GM18951 (cell line): ENCODE results near the gene SPAG16.

Source experiments
- POLR2A ChIP-seq: IDR thresholded peaks from 4 replicates; pipeline ENCODE4 v1.6.1; 2011; ENCODE audit warnings: mild to moderate bottlenecking; ENCODE audit not compliant: insufficient read length, insufficient read depth; ENCODE audit errors: extremely low read depth
- in situ Hi-C: fragments of 300-500 bp; cut with MboI; formaldehyde crosslinking; loops from one replicate; pipeline ENCODE4 v1.12.0; 2022; ENCODE audit warnings: low sequenced_read_pairs, mixed read lengths, inconsistent platforms; ENCODE audit not compliant: unreplicated experiment

Gene SPAG16

GRCh38 chr2:213763963-213764362 lies 479.7 kb downstream of the SPAG16 start:
- no peak for TF ChIP-seq POLR2A
- in situ Hi-C loops: no loop called here

- TF ChIP-seq POLR2A: no peak
- in situ Hi-C loops: no loop called here
Measured at GRCh38 chr2:213764849-213765248, 480.6 kb downstream of the SPAG16 start.

- no peak for TF ChIP-seq POLR2A
- in situ Hi-C loops: no loop called here
Measured at GRCh38 chr2:213766062-213766461, 481.8 kb downstream of the SPAG16 start.

- no peak for TF ChIP-seq POLR2A
Measured at GRCh38 chr2:213766465-213766901, 482.2 kb downstream of the SPAG16 start.

GRCh38 chr2:213787869-213788268 lies 503.6 kb downstream of the SPAG16 start:
- in situ Hi-C loops: no loop called here
- TF ChIP-seq POLR2A: no peak

More at GRCh38 chr2:213766465-213766901, 482.2 kb downstream of the SPAG16 start:
- in situ Hi-C loops: no loop called here

- TF ChIP-seq POLR2A: no peak
- in situ Hi-C loops: no loop called here
Measured at GRCh38 chr2:213789940-213790339, 505.7 kb downstream of the SPAG16 start.

GRCh38 chr2:213792045-213792444 lies 507.8 kb downstream of the SPAG16 start:
- no peak for TF ChIP-seq POLR2A
- in situ Hi-C loops: no loop called here

GRCh38 chr2:213806125-213806726 lies 522.0 kb downstream of the SPAG16 start:
- no peak for TF ChIP-seq POLR2A

GRCh38 chr2:213816583-213816982 lies 532.3 kb downstream of the SPAG16 start:
- TF ChIP-seq POLR2A: no peak

More at GRCh38 chr2:213806125-213806726, 522.0 kb downstream of the SPAG16 start:
- in situ Hi-C loops: no loop called here

GRCh38 chr2:213818436-213818835 lies 534.2 kb downstream of the SPAG16 start:
- in situ Hi-C loops: no loop called here
- TF ChIP-seq POLR2A: no peak

More at GRCh38 chr2:213816583-213816982, 532.3 kb downstream of the SPAG16 start:
- in situ Hi-C loops: no loop called here

GRCh38 chr2:213834331-213834730 lies 550.1 kb downstream of the SPAG16 start:
- no peak for TF ChIP-seq POLR2A
- in situ Hi-C loops: no loop called here

- TF ChIP-seq POLR2A: no peak
- in situ Hi-C loops: no loop called here
Measured at GRCh38 chr2:213834746-213835145, 550.5 kb downstream of the SPAG16 start.

- in situ Hi-C loops: no loop called here
- TF ChIP-seq POLR2A: no peak
Measured at GRCh38 chr2:213846856-213847255, 562.6 kb downstream of the SPAG16 start.

GRCh38 chr2:213847316-213847715 lies 563.1 kb downstream of the SPAG16 start:
- no peak for TF ChIP-seq POLR2A
- in situ Hi-C loops: no loop called here
